ENCODE data around the gene YJEFN3.
A peak's percentile ranks its signal among the peaks of the same experiment; 100 is the strongest.

YJEFN3 gene

GRCh38 chr19:19535311-19536191 lies 6.8 kb downstream of the YJEFN3 start:
- Histone ChIP-seq H3K27ac (ENCODE audit: extremely low read depth, low read depth, low read length) (no peak overlapping the region), H3K36me3 (ENCODE audit: control insufficient read depth in 2 of 2, insufficient read depth in 1 of 2, low read length in 2 of 2) (peaks cover 10 to 24% of the 10 kb centered on the region in 2 experiments; a peak in 1 of 3 replicates), H3K4me3 (ENCODE audit: low read depth, low read length) (no peak overlapping the region), H3K9me3 (ENCODE audit: control insufficient read depth, insufficient read depth, low read depth, low read length) (no peaks in the 10 kb centered on the region), H3K4me1 (ENCODE audit: control insufficient read depth, insufficient read depth, low read length) (no peaks in the 10 kb centered on the region; the same call in 1 of the 2 replicates)
- TF ChIP-seq ZNF704 (tag by site-specific recombination; IDR thresholded peaks at IDR 0.05) (no peak), GLIS1 (tag by site-specific recombination; IDR thresholded peaks at IDR 0.05) (0 out of 2 replicates have a peak, but pooled peaks have one; percentile 34), ZNF23 (tag by site-specific recombination; IDR thresholded peaks at IDR 0.05; ENCODE audit: borderline replicate concordance) (no peak)
- POLR2A ChIA-PET = interaction anchor here (1.2 to 1.7 kb wide), 2 partner anchors 14 to 19 kb away, joined by 4 to 5 read pairs; no protein-coding TSS in a partner anchor
- CTCF ChIA-PET = interaction anchor here (1.3 to 7.3 kb wide), 2 partner anchors 18 to 108 kb away, joined by 5 to 75 read pairs; partner anchors contain the start of gene GMIP

GRCh38 chr19:19537075-19538048 lies 8.7 kb downstream of the YJEFN3 start:
- Histone ChIP-seq H3K36me3 (ENCODE audit: control insufficient read depth in 2 of 2, insufficient read depth in 1 of 2, low read length in 2 of 2) (peaks cover 5 to 18% of the 10 kb centered on the region in 2 experiments; a peak in 1 of 3 replicates), H3K4me1 (ENCODE audit: control insufficient read depth, insufficient read depth, low read length) (no peaks in the 10 kb centered on the region; the same call in 1 of the 2 replicates), H3K4me3 (ENCODE audit: low read depth, low read length) (no peak overlapping the region), H3K27ac (ENCODE audit: extremely low read depth, low read depth, low read length) (no peak overlapping the region), H3K9me3 (ENCODE audit: control insufficient read depth, insufficient read depth, low read depth, low read length) (no peaks in the 10 kb centered on the region)
- peak; percentile 96 for TF ChIP-seq ZNF121 (tag by site-specific recombination; IDR thresholded peaks at IDR 0.05)
- no peak for TF ChIP-seq ZNF837 (tag by site-specific recombination; IDR thresholded peaks at IDR 0.05)
- ChIA-PET POLR2A (no interaction called here), CTCF (no interaction called here)

- peaks cover 5 to 10% of the 10 kb centered on the region in 2 experiments; a peak in 1 of 3 replicates for H3K36me3 ChIP-seq (ENCODE audit: control insufficient read depth in 2 of 2, insufficient read depth in 1 of 2, low read length in 2 of 2)
- ChIA-PET CTCF (interaction anchor here (0.9 kb wide), 1 partner anchor 14 kb away, joined by 5 read pairs; no protein-coding TSS in a partner anchor), POLR2A (no interaction called here)
- H3K9me3 ChIP-seq (ENCODE audit: control insufficient read depth, insufficient read depth, low read depth, low read length) = no peaks in the 10 kb centered on the region
- H3K27ac ChIP-seq (ENCODE audit: extremely low read depth, low read depth, low read length) = no peak within 1 kb of the TSS
- H3K4me1 ChIP-seq (ENCODE audit: control insufficient read depth, insufficient read depth, low read length) = no peaks in the 10 kb centered on the region; the same call in 1 of the 2 replicates
- peak within 1 kb of the TSS; percentile 37 for H3K4me3 ChIP-seq (ENCODE audit: low read depth, low read length)
- TF ChIP-seq ZBTB17 (tag by site-specific recombination; IDR thresholded peaks at IDR 0.05) (peak; percentile 18; the same call in 1 of the 2 replicates), KLF1 (tag by site-specific recombination; IDR thresholded peaks at IDR 0.05) (peak; percentile 54), PATZ1 (tag by site-specific recombination; IDR thresholded peaks at IDR 0.05) (peak; percentile 70), ZNF560 (tag by site-specific recombination; IDR thresholded peaks at IDR 0.05; ENCODE audit: borderline replicate concordance) (no peak), ZBTB20 (tag by site-specific recombination; IDR thresholded peaks at IDR 0.05) (peak; percentile 32), EGR2 (tag by site-specific recombination; IDR thresholded peaks at IDR 0.05; ENCODE audit: low read depth) (no peak), ZNF404 (tag by site-specific recombination; IDR thresholded peaks at IDR 0.05) (no peak), GFI1B (tag by site-specific recombination; IDR thresholded peaks at IDR 0.05) (no peak), KLF8 (tag by site-specific recombination; IDR thresholded peaks at IDR 0.05) (peak; percentile 50; the same call in 1 of the 2 replicates), ZBTB48 (tag by site-specific recombination; IDR thresholded peaks at IDR 0.05) (0 out of 2 replicates have a peak, but pooled peaks have one; percentile 16), GLI4 (tag by site-specific recombination; IDR thresholded peaks at IDR 0.05) (no peak), PRDM6 (tag by site-specific recombination; IDR thresholded peaks at IDR 0.05) (no peak), RBAK (tag by site-specific recombination; IDR thresholded peaks at IDR 0.05) (no peak), SP3 (tag by site-specific recombination; IDR thresholded peaks at IDR 0.05) (peak; percentile 70), MEIS1 (CRISPR knock-in tag; IDR thresholded peaks at IDR 0.05; ENCODE audit: borderline replicate concordance) (no peak), ZNF677 (tag by site-specific recombination; IDR thresholded peaks at IDR 0.05) (no peak), ZNF121 (tag by site-specific recombination; IDR thresholded peaks at IDR 0.05) (0 out of 2 replicates have a peak, but pooled peaks have one; percentile 48)
These were observed 9.5 kb downstream of the YJEFN3 start, which contains the start of gene CILP2 for GRCh38 chr19:19538061-19538784. Gene CILP2, plus strand, starts transcription at chr19:19538265. Its CDS starts 85 bp downstream, at chr19:19538350.
